GM21619 (cell line): ENCODE measurements around the gene PALMD.

Source experiments
- ATAC-seq: cut with Tn5 transposase; IDR thresholded peaks from one replicate; pipeline ENCODE4 v1.9.1; 2021; ENCODE audit not compliant: unreplicated experiment

PALMD gene

DNA sequence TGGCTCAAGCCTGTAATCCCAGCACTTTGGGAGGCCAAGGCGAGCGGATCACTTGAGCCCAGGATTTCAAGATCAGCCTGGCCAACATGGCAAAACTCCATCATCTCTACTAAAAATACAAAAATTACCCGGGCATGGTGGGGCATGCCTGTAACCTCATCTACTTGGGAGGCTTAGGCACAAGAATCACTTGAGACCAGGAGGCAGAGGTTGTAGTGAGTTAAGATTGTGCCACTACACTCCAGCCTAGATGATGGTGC is 12.0 kb downstream of the PALMD start:
- no peak for ATAC-seq

GRCh38 chr1:99659755-99660210 is 13.9 kb downstream of the PALMD start:
- no peak for ATAC-seq

GRCh38 chr1:99660496-99660895 is 14.6 kb downstream of the PALMD start:
- no peak for ATAC-seq

GRCh38 chr1:99661780-99662179 is 15.9 kb downstream of the PALMD start:
- ATAC-seq, result no peak

GRCh38 chr1:99662539-99663080 is 16.7 kb downstream of the PALMD start:
- ATAC-seq, result no peak

GRCh38 chr1:99663501-99663900 is 17.6 kb downstream of the PALMD start:
- no peak for ATAC-seq

DNA sequence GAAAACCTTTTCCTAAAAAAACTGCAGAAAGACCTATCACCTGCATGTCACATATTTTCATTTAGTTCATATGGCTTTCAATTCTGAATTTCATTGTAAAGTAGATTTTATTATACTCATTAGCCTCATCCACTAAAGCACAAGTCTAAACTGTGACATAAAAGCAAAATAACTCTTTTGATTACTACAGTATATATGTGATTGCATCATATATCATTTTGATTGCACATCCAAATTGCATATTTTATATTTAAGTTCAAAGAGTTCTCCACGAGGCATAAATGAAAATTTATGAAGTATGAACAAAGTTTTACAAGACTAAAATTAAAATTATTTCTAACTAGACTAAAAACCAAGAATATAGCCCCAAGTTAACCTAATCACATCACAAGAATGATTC is 19.3 kb downstream of the PALMD start:
- no peak for ATAC-seq

GRCh38 chr1:99669376-99669775 is 23.5 kb downstream of the PALMD start:
- ATAC-seq, result no peak

- no peak for ATAC-seq
These were observed 23.9 kb downstream of the PALMD start for GRCh38 chr1:99669821-99670220.

GRCh38 chr1:99670583-99670982 is 24.7 kb downstream of the PALMD start:
- no peak for ATAC-seq

DNA sequence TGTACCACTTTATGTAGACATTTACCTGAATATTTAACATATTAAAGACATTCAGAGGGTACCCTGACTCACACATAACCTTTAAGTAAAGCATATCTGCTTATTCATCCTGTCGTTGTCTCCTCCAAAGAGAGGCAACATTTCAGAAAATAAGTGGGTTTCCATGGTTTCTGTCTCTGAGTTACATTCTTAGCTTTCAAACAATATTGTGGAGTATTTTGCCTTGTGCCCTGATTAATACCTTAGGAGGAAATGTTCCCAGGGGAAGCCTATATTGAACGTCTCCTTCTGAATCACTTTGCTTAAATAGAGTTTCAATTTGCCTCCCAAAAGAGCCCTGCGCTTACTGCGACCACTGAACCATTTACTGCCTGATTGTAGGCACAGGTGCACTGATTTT is 26.1 kb downstream of the PALMD start:
- ATAC-seq, result no peak

DNA sequence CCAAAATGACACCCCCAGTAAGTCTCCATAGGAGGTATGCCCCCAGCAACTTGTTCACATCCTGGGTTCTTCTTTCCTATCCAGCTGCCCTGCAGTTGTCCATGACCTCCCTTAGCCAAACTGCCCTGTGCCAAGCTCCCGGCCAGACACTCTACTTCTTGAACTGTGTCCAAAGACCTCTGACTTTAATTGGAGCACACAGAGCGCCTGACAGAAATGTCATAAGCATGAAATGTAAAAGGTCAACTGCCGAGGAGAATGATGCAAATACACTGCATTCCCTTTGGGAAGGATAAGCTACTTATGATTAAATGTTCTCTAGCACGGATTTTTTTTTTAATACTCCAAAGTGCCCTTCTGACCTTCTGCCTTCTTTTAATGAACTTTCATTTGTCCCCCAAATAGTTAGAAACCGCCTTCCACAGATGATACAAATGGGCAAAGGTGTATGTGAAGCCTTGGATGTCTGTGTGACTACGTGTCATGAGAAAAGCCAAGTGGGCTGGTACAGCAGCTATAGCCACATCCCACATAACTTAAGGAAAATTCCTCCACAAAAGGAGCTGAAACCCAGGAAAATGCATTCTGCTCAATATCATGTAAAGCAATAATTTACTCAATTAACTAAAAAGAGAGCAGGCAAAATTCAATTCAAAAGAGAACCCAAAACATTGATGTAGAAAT is 26.8 kb downstream of the PALMD start:
- ATAC-seq, result no peak

DNA sequence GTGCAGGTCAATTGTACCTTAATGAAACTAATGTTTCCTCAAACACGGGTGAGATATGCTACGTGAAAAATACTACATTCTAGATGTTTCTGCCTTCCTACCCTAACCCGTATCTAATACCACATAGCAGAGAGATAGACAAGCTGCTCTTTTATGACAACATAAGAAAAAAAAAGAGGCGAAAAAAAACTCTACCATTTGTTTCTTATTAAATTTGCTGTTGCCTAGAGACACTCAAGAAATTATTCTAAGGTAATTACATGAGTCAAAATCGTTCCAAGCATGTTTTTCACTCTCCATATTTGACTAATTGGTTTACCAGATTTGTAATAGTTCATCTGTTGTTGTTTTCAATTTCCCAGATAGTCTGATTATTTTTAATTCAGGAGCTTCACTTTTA is 27.4 kb downstream of the PALMD start:
- ATAC-seq, result no peak

- ATAC-seq, result no peak
These were observed 28.5 kb downstream of the PALMD start for GRCh38 chr1:99674115-99675064.

DNA sequence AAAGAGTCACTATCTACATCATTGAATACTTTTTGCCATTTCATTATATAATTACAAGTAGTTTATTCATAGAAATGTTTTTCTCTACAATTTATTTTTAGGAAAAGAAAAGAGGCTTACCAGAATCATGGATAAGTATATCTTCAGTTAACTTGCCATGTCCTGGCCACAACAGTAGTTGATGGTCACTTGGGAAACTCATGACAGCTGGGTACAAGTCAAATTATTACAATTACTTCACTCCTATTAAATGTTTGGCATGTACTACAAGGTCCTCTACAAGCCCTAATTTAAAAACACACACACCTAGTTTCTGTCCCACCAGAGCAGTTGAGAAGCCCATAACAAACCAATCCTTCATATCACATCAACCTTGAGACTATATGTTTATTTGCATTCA is 29.4 kb downstream of the PALMD start:
- ATAC-seq, result no peak

- no peak for ATAC-seq
These were observed 30.1 kb downstream of the PALMD start for GRCh38 chr1:99675994-99676393.

DNA sequence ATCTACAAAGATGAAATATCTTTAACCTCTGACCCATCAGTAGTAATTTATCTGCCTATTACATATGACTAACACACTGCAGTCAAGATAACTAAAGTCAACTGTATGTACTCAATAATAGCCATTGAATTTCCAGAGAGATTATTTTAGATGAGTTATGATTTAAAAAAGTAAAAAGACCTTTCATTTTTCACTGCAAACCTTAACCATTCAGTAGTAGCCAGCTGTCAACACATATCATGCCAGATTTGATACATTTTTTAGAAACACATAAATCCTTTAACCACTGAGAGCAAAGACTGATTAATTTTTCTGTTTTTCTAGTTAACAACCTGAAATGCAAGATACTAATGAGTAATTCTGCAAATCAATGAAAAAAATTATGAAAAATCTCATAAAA is 31.0 kb downstream of the PALMD start:
- ATAC-seq, result no peak

GRCh38 chr1:99677416-99677815 is 31.5 kb downstream of the PALMD start:
- ATAC-seq, result no peak

DNA sequence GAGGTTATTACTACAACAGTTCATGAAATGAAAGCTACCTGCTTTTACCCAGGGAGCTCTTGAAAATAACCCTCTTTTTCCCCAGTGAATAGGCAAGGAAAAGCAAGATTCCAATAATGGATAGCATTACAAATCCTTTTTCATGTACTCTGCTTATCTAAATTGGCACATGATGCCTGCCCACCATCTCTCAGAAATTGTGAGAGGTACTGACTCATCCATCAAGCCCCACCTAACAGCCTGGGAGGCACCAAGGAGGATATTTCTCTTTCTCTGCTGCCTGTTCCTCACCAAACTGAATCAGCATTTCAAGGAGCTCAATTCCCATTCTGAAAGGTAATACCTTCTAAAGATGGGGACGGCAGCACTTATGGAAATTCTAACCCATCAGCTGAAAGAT is 34.4 kb downstream of the PALMD start:
- ATAC-seq, result no peak

- ATAC-seq, result no peak
These were observed 35.7 kb downstream of the PALMD start for GRCh38 chr1:99681583-99681982.

GRCh38 chr1:99682291-99682751 is 36.4 kb downstream of the PALMD start:
- no peak for ATAC-seq

- ATAC-seq, result peak; percentile 94
These were observed 39.7 kb downstream of the PALMD start for GRCh38 chr1:99685516-99686180.
